Smooth muscle cell (in vitro differentiated cells): ENCODE data around the gene BAG3. TPM values are rescaled to one million over a fixed set of nuclear protein-coding genes. Genes with fewer than 3 reads are reported as not detected.

Source experiments
- DNase-seq: peaks from one replicate; lab custom pipeline; 2025; ENCODE audit not compliant: unreplicated experiment; lab: John Stamatoyannopoulos, UW
- H2AFZ ChIP-seq: fragments of 200-600 bp; sonication (generic); 2 replicates; pipeline ENCODE4 v1.6.0; 2016; ENCODE audit warnings: antibody characterized with exemption, low read depth, mild to moderate bottlenecking
- H3F3A ChIP-seq: fragments of 200-600 bp; sonication (generic); 2 replicates; pipeline ENCODE4 v1.6.0; 2017; ENCODE audit warnings: antibody characterized with exemption, low read depth
- H3K27ac ChIP-seq: fragments of 200-600 bp; sonication (generic); 2 replicates; pipeline ENCODE4 v1.5.1; 2016; ENCODE audit warnings: low read depth, mild to moderate bottlenecking
- H3K27me3 ChIP-seq: fragments of 200-600 bp; sonication (generic); 2 replicates; pipeline ENCODE4 v1.6.1; 2016; ENCODE audit warnings: low read depth, mild to moderate bottlenecking
- H3K36me3 ChIP-seq: fragments of 200-600 bp; sonication (generic); 2 replicates; pipeline ENCODE4 v1.5.1; 2016; ENCODE audit warnings: low read depth
- H3K4me1 ChIP-seq: fragments of 200-600 bp; sonication (generic); 2 replicates; pipeline ENCODE4 v1.5.1; 2016; ENCODE audit warnings: low read depth
- H3K4me2 ChIP-seq: fragments of 200-600 bp; sonication (generic); 2 replicates; pipeline ENCODE4 v1.6.0; 2016; ENCODE audit warnings: mild to moderate bottlenecking
- H3K4me3 ChIP-seq: fragments of 200-600 bp; sonication (generic); 2 replicates; pipeline ENCODE4 v1.5.1; 2016; ENCODE audit warnings: mild to moderate bottlenecking
- H3K79me2 ChIP-seq: fragments of 200-600 bp; sonication (generic); 2 replicates; pipeline ENCODE4 v1.6.0; 2016; ENCODE audit warnings: low read depth, mild to moderate bottlenecking
- H3K9ac ChIP-seq: fragments of 200-600 bp; sonication (generic); 2 replicates; pipeline ENCODE4 v1.6.0; 2016; ENCODE audit warnings: low read depth
- H3K9me3 ChIP-seq: fragments of 200-600 bp; sonication (generic); replicated peaks from 2 replicates; pipeline ENCODE4 v1.5.1; 2016; ENCODE audit warnings: low read depth
- H4K20me1 ChIP-seq: fragments of 200-600 bp; sonication (generic); 2 replicates; pipeline ENCODE4 v1.6.0; 2016; ENCODE audit warnings: low read depth
- WGBS: methylation state at CpG from one replicate; pipeline ENCODE4 v1.1.7; 2016; ENCODE audit warnings: low lambda C conversion rate; 5-methylcytosine and 5-hydroxymethylcytosine counted together
- polyA plus RNA-seq: library from polyadenylated mRNA; unstranded; fragments of >200 nt; fragmentation: Nextera tagmentation; extraction: Ambion mirVana; gene quantifications from 2 replicates; pipeline ENCODE4 v1.2.1, GENCODE V29; 2016
- total RNA-seq: library from RNA; depleted of rRNA; stranded (reverse); fragments of >200 nt; gene quantifications from 2 replicates; pipeline ENCODE4 v1.2.3, GENCODE V29; 2014
- TF ChIP-seq, protein P1 (sequence below): fragments of 200-600 bp; sonication (generic); IDR thresholded peaks from 2 replicates; pipeline ENCODE4 v1.5.1; 2017; ENCODE audit warnings: borderline replicate concordance, mild to moderate bottlenecking, antibody characterized with exemption; ENCODE audit not compliant: insufficient read depth, poor library complexity, severe bottlenecking

Gene BAG3
- total and polyA plus RNA-seq, 2 experiments from 2014 or later: 25.5 to 73.7 TPM

DNA sequence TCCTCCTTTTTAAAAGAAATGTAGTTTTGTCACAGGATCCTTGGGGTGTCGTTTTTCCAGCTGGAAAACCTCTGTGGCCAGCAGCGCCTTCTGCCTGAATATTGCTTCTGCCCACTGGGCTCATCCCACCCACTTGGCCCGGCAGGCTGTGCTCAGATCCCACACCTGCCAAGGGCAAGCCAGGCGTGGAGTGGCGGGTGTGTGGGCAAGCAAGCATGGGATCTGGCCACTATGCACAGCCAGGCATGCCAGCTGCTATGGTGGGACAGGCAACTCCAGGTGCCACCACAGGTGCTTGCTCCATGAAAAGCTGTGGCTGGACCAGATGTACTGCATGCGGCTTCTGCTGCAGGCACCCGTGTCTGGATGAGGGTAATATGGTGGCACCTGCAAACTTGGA lies 43.4 kb downstream of the BAG3 start:
- Histone ChIP-seq H3K79me2 (no peaks in the 10 kb centered on the region), H3K36me3 (no peaks in the 10 kb centered on the region), H3K9me3 (no peaks in the 10 kb centered on the region), H3K4me2 (no peak overlapping the region), H3K27me3 (no peaks in the 10 kb centered on the region), H3K4me1 (no peaks in the 10 kb centered on the region), H4K20me1 (no peaks in the 10 kb centered on the region), H3K27ac (no peak overlapping the region), H2AFZ (no peak overlapping the region), H3F3A (no peaks in the 10 kb centered on the region), H3K9ac (no peak overlapping the region), H3K4me3 (no peak overlapping the region)
- WGBS: over 99% methylated on average over 7 of the region's 7 CpGs
- TF ChIP-seq, protein P1, sequence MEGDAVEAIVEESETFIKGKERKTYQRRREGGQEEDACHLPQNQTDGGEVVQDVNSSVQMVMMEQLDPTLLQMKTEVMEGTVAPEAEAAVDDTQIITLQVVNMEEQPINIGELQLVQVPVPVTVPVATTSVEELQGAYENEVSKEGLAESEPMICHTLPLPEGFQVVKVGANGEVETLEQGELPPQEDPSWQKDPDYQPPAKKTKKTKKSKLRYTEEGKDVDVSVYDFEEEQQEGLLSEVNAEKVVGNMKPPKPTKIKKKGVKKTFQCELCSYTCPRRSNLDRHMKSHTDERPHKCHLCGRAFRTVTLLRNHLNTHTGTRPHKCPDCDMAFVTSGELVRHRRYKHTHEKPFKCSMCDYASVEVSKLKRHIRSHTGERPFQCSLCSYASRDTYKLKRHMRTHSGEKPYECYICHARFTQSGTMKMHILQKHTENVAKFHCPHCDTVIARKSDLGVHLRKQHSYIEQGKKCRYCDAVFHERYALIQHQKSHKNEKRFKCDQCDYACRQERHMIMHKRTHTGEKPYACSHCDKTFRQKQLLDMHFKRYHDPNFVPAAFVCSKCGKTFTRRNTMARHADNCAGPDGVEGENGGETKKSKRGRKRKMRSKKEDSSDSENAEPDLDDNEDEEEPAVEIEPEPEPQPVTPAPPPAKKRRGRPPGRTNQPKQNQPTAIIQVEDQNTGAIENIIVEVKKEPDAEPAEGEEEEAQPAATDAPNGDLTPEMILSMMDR: no peak
- DNase-seq: no peak

DNA sequence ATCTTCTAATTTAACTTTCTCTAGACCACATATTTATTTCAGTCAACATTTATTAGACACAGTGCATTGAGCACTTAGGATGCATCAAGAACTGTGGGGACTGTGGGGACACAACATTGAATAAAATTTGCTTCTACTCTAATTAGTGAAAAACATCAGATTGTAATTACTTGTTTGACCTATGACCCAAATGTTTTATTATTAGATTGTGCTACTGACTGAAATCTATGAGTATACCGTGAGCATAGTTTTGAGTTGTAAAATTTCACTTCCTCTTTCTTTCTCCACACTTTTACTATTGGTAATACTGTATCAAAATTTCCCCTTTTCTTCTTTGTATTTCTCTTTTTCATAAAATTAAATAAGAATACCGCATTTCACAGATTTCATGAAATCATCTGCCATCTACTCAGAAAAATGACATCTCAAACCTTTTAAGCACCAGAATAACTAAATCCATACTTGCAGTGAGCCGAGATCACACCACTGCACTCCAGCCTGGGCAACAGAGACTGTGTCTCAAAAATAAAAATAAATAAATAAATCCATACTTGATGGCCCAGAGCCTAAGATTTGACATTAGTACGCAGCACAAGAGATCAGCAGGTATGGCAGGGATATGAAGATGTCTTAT lies 49.3 kb downstream of the BAG3 start:
- no peak overlapping the region for H3K27ac ChIP-seq
- no peak overlapping the region for H3K4me3 ChIP-seq
- no peak overlapping the region for H3K9ac ChIP-seq
- H3K9me3 ChIP-seq: no peaks in the 10 kb centered on the region
- 96% methylated on average over 4 of the region's 4 CpGs for WGBS
- H3F3A ChIP-seq: no peaks in the 10 kb centered on the region
- no peaks in the 10 kb centered on the region for H3K79me2 ChIP-seq
- H2AFZ ChIP-seq: no peak overlapping the region
- H3K27me3 ChIP-seq: no peaks in the 10 kb centered on the region
- no peaks in the 10 kb centered on the region for H3K36me3 ChIP-seq
- DNase-seq: no peak
- no peak overlapping the region for H3K4me2 ChIP-seq
- TF ChIP-seq, protein P1: no peak
- no peaks in the 10 kb centered on the region for H4K20me1 ChIP-seq
- no peaks in the 10 kb centered on the region for H3K4me1 ChIP-seq

GRCh38 chr10:119701861-119702260 lies 50.7 kb downstream of the BAG3 start:
- no peak overlapping the region for H2AFZ ChIP-seq
- WGBS: 75% methylated on average over 7 of the region's 7 CpGs
- no peaks in the 10 kb centered on the region for H3K36me3 ChIP-seq
- H3K27ac ChIP-seq: no peak overlapping the region
- H3K79me2 ChIP-seq: no peaks in the 10 kb centered on the region
- H3K4me1 ChIP-seq: no peaks in the 10 kb centered on the region
- H4K20me1 ChIP-seq: no peaks in the 10 kb centered on the region
- TF ChIP-seq, protein P1: no peak
- no peak overlapping the region for H3K4me3 ChIP-seq
- no peak for DNase-seq
- no peaks in the 10 kb centered on the region for H3F3A ChIP-seq
- H3K9me3 ChIP-seq: no peaks in the 10 kb centered on the region
- H3K27me3 ChIP-seq: no peaks in the 10 kb centered on the region
- no peak overlapping the region for H3K9ac ChIP-seq
- H3K4me2 ChIP-seq: no peak overlapping the region

GRCh38 chr10:119702583-119702982 lies 51.4 kb downstream of the BAG3 start:
- Histone ChIP-seq H3F3A (no peaks in the 10 kb centered on the region), H3K4me3 (no peak overlapping the region), H3K9ac (no peak overlapping the region), H3K4me2 (no peak overlapping the region), H3K4me1 (no peaks in the 10 kb centered on the region), H3K79me2 (no peaks in the 10 kb centered on the region), H2AFZ (no peak overlapping the region), H3K27ac (no peak overlapping the region), H4K20me1 (no peaks in the 10 kb centered on the region), H3K27me3 (no peaks in the 10 kb centered on the region), H3K9me3 (peaks cover 3% of the 10 kb centered on the region), H3K36me3 (no peaks in the 10 kb centered on the region)
- TF ChIP-seq, protein P1: no peak
- DNase-seq: no peak
- 74% methylated on average over 2 of the region's 2 CpGs for WGBS
